Pons (tissue), 1 donor: Measurements from ENCODE around the gene IP6K1.
A peak's percentile ranks its signal among the peaks of the same experiment; 100 is the strongest.

Experiments used
- DNase-seq: peaks from one replicate; pipeline ENCODE4 v3.0.0-alpha.2; 2016; ENCODE audit warnings: low spot score

IP6K1 gene

DNA sequence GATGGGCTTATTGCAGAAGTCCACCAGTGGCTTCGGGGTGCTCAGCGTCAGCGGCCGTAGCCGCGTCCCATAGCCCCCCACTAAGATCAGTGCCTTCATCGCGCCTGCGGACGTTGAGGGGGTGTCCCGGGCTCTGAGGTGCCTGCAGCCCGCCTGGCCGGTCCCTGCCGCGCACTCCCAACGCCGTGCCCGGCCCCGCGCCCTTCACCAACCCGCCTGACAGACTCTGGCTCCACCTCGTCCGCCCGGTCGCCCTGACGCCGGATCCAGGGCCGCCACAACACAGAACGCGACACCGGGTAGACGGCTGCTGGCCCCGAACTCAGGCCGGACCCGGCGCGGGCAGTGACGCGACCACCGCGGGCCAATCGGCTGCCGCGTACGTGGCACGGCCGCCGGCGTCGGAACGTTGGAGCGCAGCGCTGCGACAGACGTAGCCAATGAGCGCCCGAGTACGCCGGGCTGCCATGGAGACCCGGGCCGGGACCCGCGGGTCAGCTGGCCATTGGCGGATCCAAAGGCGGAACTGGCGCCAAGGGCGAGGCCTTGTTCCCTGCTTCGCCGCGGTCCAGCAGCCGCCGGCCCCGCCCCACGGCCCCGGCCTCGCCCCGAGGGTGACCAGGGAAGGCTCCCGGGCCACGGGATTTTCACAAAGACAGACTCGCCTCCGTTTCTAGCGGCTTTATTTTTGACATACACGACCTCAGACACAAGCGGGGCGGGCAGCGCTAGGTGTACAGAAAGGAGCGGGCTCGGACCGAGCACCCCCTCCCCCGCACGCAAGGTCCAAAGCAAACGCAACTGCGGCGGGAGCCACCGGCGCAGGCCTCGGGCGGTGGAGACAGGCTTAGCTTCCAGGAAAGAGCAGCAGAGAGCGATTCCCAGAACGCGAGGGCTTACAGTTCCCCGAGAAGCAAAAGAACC is 62.5 kb downstream of the IP6K1 start, which contains the start of gene GMPPB:
GMPPB (minus strand) TSS at position 324 of the 924 bp plus-strand sequence; CDS start at position 99, 225 bp downstream.
- DNase-seq = peak; percentile 92

DNA sequence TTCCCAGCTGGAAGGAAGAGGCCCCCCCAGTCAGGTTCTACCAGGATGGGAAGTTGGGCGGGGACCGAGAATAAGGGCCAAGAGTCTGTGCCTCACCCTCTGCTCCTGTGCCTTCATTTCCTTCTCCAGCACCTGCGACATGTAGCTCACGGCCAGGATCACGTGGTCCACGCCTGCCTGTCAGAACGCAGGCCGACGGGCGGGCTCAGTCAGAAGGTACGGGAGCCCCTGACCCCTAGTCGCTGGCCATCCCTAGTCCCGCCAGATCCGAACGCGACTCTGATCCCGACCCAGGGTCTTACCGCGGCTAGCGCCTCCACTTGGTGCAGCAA is 63.1 kb downstream of the IP6K1 start:
- no peak for DNase-seq

GRCh38 chr3:49722896-49723295 is 63.4 kb downstream of the IP6K1 start:
- no peak for DNase-seq

- no peak for DNase-seq
Measured at GRCh38 chr3:49721896-49722781, 64.2 kb downstream of the IP6K1 start.

DNA sequence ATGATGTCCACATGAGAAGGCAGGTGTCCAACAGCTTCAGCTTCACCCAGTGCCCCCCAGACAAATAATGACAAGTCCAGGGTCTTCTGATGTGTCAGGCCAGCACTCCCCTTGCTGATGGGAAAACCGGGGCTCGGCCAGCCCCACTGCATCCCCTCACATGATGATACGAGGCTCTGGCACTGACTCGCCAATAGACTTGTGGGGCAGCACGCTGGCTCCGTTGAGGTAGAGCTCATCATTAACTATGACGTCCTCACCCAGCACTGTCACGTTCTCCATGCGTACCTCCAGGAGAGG is 64.8 kb downstream of the IP6K1 start:
- no peak for DNase-seq

DNA sequence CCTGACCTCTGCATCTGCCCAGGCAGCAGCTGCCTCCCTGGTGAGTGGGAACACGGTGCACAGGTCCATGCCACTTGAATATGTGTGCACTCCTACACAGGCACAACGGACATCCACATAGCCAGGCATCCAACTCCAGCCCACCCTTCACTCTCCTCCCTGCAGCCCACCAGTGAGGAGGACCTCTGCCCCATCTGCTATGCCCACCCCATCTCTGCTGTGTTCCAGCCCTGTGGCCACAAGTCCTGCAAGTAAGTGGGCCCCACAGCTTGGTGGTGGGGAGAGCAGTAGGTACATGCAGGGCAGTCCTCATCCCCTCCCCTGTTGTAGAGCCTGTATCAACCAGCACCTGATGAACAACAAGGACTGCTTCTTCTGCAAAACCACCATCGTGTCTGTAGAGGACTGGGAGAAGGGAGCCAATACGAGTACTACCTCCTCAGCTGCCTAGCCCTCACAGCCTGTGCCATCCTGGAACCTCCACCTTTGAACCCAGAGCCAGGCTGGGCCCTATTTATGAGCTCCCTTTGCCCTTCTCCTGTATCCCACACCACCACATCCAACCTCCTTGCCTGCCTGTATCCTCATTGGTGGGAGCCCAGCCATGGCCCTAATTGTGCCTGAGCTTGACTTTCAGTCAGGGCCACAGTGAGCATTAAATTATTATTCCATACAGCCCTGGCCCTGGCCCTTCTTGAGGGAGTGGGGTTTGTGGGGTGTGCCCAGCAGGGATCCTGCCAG is 65.3 kb downstream of the IP6K1 start:
- no peak for DNase-seq

GRCh38 chr3:49719214-49719884 is 67.0 kb downstream of the IP6K1 start, which contains the start of gene AMIGO3:
Gene AMIGO3, minus strand, starts transcription at chr3:49719684. Its CDS starts 219 bp downstream, at chr3:49719465.
- DNase-seq = peak; percentile 95

- DNase-seq = no peak
Measured at GRCh38 chr3:49718858-49719213, 67.5 kb downstream of the IP6K1 start.

DNA sequence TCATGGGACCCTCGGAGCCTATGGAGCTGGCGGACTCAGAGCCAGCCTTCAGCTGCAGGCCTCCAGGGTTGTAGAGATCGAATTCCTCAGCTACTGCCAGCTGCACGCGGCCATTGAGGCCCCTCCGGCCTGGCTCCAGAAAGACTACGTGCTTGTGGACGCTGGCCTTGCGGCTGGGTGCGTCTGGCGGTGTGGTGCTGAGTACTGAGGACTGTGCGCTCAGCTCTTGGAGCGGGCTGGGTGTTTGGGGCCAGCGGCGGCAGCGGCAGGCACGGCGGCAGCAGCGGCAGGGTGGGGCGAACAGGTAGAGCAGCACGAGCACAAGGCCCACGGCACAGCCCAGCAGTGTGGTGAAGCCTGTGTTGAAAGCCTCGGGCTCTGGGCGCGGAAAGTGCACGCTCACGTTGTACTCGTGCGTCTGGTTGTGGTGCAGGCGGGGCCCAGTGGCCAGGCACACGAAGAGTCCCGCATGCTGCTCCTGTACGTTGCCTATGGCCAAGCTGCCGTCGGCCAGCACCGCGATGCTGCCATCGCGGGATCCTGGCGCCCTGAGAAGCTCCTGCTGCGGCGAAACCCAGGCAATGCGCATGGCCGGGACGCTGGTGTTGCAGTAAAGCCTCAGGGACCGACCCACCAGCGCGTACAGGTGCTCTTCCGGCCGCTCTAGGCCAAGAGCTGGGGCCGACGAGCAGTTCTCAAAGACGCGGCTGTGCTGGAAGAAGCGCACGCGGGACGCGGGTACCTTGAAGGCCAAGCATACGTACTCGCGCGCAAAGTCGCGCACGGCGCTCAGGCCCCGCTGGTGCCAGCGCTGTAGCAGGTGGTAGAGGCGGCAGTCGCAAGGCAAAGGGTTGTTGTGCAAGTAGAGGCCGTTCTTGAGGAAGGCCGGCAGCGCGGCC is 68.1 kb downstream of the IP6K1 start:
- no peak for DNase-seq

DNA sequence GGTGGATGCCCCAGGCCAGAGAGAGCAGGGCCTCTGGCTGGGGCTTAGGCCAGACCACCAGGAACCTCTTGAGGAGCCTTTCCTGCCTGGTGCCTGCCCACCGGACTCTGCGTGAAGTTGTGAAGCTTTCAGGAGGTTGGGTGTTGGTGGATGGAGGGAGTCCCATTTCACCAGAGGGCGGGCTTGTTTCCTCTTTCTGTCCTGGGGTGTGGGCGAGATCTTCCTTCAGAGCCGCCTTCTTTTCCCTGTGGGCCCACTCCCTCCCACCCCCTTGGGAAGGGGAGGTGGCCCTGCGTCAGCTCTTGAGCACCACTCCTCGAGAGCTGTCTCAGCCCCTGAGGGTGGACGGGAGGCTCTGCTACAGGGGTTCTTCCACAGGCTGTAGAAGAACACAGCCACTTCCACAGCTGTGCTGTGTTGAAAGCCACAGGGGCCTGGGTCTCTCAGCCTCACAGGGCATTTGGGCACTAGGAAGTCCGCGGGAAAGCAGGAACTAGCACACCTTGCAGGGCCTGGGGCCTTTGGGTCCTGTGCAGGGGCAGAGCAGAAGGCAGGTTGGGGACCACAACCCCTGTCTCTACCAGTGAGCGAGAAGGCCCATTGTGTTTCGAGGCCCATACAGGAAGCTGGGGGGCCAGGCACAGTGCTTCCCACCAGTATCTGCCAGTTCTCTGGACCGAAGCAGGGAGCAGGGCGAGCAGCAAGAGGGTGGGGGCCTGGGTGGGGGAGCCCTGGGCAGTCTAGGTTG is 69.0 kb downstream of the IP6K1 start:
- DNase-seq = no peak

DNA sequence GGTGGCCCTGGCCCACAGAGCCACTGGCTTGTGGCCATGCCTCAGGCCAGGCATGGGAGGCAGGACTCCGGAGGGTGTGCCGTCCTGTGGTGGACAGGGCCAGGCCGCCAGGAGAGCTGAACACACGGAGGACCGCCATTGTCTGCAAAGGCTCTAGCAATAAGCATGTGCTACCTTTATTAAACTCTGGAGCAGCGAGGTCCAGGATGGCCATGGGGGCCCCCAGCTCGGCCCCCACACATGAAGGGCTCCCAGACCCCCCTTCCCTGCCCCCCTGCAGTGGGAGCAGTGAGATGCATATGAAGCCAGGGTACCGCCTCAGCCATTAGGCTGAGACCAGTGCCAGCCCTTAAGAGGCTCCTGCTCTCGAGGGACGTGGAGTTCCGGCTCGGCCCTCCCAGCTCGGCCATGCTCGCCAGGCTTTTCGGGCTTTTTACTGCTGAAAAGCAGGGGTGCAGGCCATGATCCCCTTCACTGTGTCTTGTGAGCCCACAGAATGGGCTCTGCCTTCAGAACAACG is 69.6 kb downstream of the IP6K1 start:
- DNase-seq = no peak

- no peak for DNase-seq
Measured at GRCh38 chr3:49716169-49716568, 70.2 kb downstream of the IP6K1 start.

DNA sequence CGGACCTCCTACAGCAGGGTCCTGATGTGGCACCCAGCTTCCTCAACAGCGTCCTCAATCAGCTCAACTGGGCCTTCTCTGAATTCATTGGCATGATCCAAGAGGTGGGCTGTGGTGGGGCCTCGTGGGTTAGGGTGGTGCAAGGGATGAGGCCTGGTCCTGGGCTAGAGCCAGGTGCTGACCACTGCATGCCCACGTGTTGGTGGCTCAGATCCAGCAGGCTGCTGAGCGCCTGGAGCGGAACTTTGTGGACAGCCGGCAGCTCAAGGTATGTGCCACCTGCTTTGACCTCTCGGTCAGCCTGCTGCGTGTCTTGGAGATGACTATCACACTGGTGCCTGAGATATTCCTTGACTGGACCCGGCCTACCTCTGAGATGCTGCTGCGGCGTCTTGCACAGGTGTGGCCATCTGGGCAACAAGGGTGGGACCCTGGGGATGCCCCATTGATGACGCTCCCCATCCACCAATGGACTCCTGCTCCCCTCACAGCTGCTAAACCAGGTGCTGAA is 70.7 kb downstream of the IP6K1 start:
- DNase-seq = no peak

DNA sequence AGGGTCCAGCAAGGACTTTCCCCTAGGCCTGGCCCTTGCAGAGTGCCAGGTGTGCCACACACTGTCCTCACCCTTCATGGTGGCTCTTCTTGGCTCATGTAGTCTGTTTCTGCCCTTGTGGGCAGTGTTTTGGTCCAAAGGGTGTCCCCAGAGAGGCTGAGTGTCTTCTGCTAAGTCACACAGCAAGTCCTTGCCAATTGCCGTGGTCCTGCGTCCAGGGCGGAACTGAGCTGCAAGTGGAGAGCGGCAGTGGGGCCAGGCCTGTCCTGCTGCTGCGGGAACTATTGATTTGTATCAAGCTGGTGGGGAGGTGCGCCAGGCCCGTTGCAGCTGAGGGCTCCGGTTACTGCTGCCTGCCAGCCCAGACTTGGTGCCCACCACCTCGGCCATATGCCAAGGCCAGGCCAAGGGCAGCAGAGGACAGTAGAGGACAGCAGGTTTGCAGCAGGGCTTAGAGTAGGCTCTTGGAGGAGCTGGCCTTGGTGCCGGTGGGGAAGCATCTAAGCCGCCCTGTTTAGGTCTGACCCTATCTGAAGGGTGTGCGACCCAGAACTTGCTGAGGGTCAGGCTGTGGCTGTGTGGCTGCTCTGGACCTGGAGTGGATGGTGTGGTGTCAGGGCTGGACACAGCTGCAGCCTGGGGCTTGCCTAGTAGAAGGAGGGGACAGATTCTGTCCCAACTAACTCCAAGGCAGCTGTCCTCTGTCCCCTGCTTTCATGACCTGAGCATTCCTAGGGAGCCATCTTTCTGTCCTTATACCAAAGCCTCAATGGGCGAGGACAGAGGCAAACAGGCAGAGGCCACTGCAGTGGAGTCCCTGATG is 71.4 kb downstream of the IP6K1 start:
- no peak for DNase-seq

DNA sequence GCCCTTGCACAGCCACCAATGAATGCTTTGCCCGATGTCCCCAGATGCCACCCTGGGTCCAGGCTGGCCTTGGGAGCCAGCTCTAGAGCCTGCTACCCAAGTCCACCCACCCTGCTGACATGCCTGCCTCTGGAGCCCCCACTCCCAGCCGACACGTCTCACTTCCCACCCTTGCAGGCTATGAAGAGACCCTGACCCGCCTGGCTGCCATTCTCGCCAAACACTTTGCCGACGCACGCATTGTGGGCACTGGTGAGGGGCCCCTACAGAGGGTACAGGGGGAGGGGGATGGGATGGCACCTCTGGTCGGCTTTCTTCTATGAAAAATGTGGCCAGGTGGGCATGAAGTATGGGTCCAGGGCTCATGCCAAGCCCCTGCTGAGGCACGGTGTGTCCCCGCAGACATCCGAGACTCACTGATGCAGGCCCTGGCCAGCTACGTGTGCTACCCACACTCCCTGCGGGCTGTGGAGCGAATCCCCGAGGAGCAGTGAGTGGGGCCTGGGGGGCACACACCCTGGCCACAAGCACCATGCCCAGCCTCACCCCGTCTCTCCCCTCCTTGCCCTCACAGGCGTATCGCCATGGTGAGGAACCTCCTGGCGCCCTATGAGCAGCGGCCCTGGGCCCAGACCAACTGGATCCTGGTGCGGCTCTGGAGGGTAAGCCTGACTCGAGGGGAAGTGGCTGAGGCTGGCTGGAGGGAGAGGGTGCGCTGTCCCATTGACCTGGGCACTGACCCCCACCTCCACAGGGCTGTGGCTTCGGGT is 72.8 kb downstream of the IP6K1 start:
- no peak for DNase-seq

GRCh38 chr3:49712631-49713317 is 73.6 kb downstream of the IP6K1 start:
- DNase-seq = no peak

DNA sequence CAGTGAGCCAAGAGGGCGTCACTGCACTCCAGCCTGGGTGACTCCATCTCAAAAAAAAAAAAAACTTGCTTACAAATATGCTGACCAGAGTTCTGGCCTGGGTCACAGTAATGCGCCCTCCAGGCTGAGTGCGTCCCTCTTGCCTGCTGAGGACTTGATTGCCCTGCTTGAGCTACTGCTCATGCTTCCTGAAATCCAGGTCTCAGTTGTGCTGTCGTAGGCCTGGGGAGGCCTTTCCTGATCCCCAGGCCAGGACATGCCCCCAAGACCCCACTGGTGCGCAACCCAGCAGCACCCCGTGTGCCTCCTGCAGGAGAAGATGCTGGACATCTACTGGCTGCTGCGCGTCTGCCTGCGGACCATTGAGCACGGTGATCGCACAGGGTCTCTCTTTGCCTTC is 74.2 kb downstream of the IP6K1 start:
- DNase-seq = no peak
